Epidermal melanocyte (primary cell): Measurements from ENCODE around the gene ALDH16A1.

ENCODE experiments used
- DNase-seq: peaks from one replicate; pipeline ENCODE4 v3.0.0; 2011; ENCODE audit warnings: low spot score; ENCODE audit not compliant: insufficient read length

Gene ALDH16A1

GRCh38 chr19:49487277-49488045, 34.4 kb downstream of the ALDH16A1 start, which contains the start of gene RPL13A:
RPL13A (plus strand) TSS chr19:49487608; CDS start chr19:49487630, 22 bp downstream.
- DNase-seq = peak; percentile 91

- DNase-seq = no peak
Observed at GRCh38 chr19:49488046-49488862, 35.2 kb downstream of the ALDH16A1 start.

GRCh38 chr19:49488863-49489537, 36.0 kb downstream of the ALDH16A1 start:
- DNase-seq = no peak

- no peak for DNase-seq
Observed at GRCh38 chr19:49489601-49490167, 36.7 kb downstream of the ALDH16A1 start.

GRCh38 chr19:49490287-49491029, 37.4 kb downstream of the ALDH16A1 start:
- DNase-seq = no peak

GRCh38 chr19:49491030-49491803, 38.2 kb downstream of the ALDH16A1 start:
- no peak for DNase-seq

GRCh38 chr19:49491804-49492572, 39.0 kb downstream of the ALDH16A1 start:
- no peak for DNase-seq

GRCh38 chr19:49492573-49493405, 39.8 kb downstream of the ALDH16A1 start:
- DNase-seq = no peak

- DNase-seq = no peak
Observed at GRCh38 chr19:49496574-49497008, 43.6 kb downstream of the ALDH16A1 start.

- DNase-seq = peak; percentile 68
Observed at GRCh38 chr19:49497047-49497788, 44.2 kb downstream of the ALDH16A1 start.

- no peak for DNase-seq
Observed at GRCh38 chr19:49497789-49498103, 44.7 kb downstream of the ALDH16A1 start.

GRCh38 chr19:49498475-49498874, 45.5 kb downstream of the ALDH16A1 start:
- no peak for DNase-seq

GRCh38 chr19:49499030-49499670, 46.1 kb downstream of the ALDH16A1 start:
- DNase-seq = no peak

- peak; percentile 61 for DNase-seq
Observed at GRCh38 chr19:49502866-49503581, 50.0 kb downstream of the ALDH16A1 start.

- DNase-seq = no peak
Observed at GRCh38 chr19:49503582-49503962, 50.5 kb downstream of the ALDH16A1 start.

GRCh38 chr19:49506575-49507105, 53.6 kb downstream of the ALDH16A1 start:
- DNase-seq = no peak
